GM12801 (cell line): ENCODE data around the gene IGFBP2.

ENCODE experiments used
- CTCF ChIP-seq: IDR thresholded peaks from one replicate; pipeline ENCODE4 v1.5.1; 2011; ENCODE audit warnings: control low read depth; ENCODE audit not compliant: insufficient read length; ENCODE audit errors: extremely low read depth

IGFBP2 gene

GRCh38 chr2:216653931-216654365 lies 20.7 kb downstream of the IGFBP2 start:
- no peak for TF ChIP-seq CTCF

GRCh38 chr2:216654528-216655052 lies 21.4 kb downstream of the IGFBP2 start:
- TF ChIP-seq CTCF, result no peak

- TF ChIP-seq CTCF, result no peak
Measured at GRCh38 chr2:216657086-216657855, 24.1 kb downstream of the IGFBP2 start.

GRCh38 chr2:216657980-216658379 lies 24.8 kb downstream of the IGFBP2 start:
- no peak for TF ChIP-seq CTCF

GRCh38 chr2:216658757-216659156 lies 25.5 kb downstream of the IGFBP2 start:
- no peak for TF ChIP-seq CTCF

GRCh38 chr2:216659276-216659675 lies 26.1 kb downstream of the IGFBP2 start:
- no peak for TF ChIP-seq CTCF

- TF ChIP-seq CTCF, result no peak
Measured at GRCh38 chr2:216660496-216660895, 27.3 kb downstream of the IGFBP2 start.
